Gastrocnemius medialis (tissue), 4 donors: ENCODE results near the gene HECTD2.

Experiments used
- CTCF ChIP-seq, 5 experiments: fragments of 450-650 bp in 3 of 5; fragments of 200-600 bp in 2 of 5; sonication (generic) in 2 of 5; IDR thresholded peaks in 4 of 5; conservative IDR thresholded peaks in 1 of 5; 1 replicate in 4 of 5; 2 replicates in 1 of 5; pipeline ENCODE4 v1.5.1; 2016 to 2019; ENCODE audit warnings: antibody characterized with exemption in 5 of 5, mild to moderate bottlenecking in 3 of 5, moderate library complexity in 3 of 5
- POLR2A ChIP-seq, 2 donors: fragments of 450-650 bp; IDR thresholded peaks; one replicate each; pipeline ENCODE4 v1.6.1; 2017; ENCODE audit warnings: antibody characterized with exemption in 2 of 2, mild to moderate bottlenecking in 2 of 2, moderate library complexity in 2 of 2

GRCh38 chr10:91452063-91452462 lies 41.9 kb downstream of the HECTD2 start:
- TF ChIP-seq CTCF (IDR thresholded peaks at IDR 0.05 in 4 of 5, conservative IDR thresholded peaks at IDR 0.05 in 1 of 5), result no peak
- TF ChIP-seq POLR2A (IDR thresholded peaks at IDR 0.05), result no peak
